HCT116 (cell line): ENCODE measurements around the gene MED13L. TPM values are rescaled to one million over a fixed set of nuclear protein-coding genes. Genes with fewer than 3 reads are reported as not detected.

Experiments used
- ATAC-seq: fragments of 200-7000 bp; cut with Tn5 transposase; 2 replicates; pipeline ENCODE4 v1.9.1; 2020; ENCODE audit warnings: mild to moderate bottlenecking, moderate library complexity
- BruUV-seq: library from RNA; stranded (reverse); fragments of 400-500 nt; replicated peaks from 2 replicates; lab custom pipeline; 2021; lab: Mats Ljungman, UMichigan
- CTCF ChIA-PET: fragments of 300-600 bp; sonication (Branson Sonifier 250); formaldehyde crosslinking; loops from one replicate; lab custom pipeline; 2021; ENCODE audit warnings: antibody characterized with exemption; lab: Charles Lee
- POLR2A ChIA-PET: fragments of 300-600, 350-600 bp; sonication (Branson Sonifier 250); formaldehyde crosslinking; loops from one replicate; lab custom pipeline; 2021; ENCODE audit warnings: antibody characterized with exemption; lab: Charles Lee
- RAD21 ChIA-PET, 2 experiments: fragments of 300-600 bp; sonication (Branson Sonifier 250); formaldehyde crosslinking; loops; one replicate each; lab custom pipeline; 2023; ENCODE audit warnings: low total read pairs in 2 of 2; ENCODE audit not compliant: uncharacterized antibody in 2 of 2, unreplicated experiment in 2 of 2, low non-redundant PET in 1 of 2; lab: Charles Lee
- DNase-seq: peaks from one replicate; pipeline ENCODE4 v3.0.0-alpha.2; 2010; ENCODE audit warnings: low read depth, low spot score
- H2AFZ ChIP-seq: fragments of 200-600 bp; shearing (Covaris generic), sonication (generic); 2 replicates; pipeline ENCODE4 v1.6.1; 2017; ENCODE audit warnings: low read depth, mixed run types, mixed read lengths, antibody characterized with exemption, low read length; ENCODE audit not compliant: poor library complexity, severe bottlenecking
- H3K27ac ChIP-seq: 2 replicates; pipeline ENCODE4 v1.5.1; 2012; ENCODE audit warnings: low read depth, low read length
- H3K27me3 ChIP-seq: fragments of 200-600 bp; sonication (generic); 2 replicates; pipeline ENCODE4 v1.6.1; 2016; ENCODE audit warnings: mixed run types, low read length, mixed read lengths; ENCODE audit not compliant: insufficient read depth
- H3K36me3 ChIP-seq, 2 experiments: fragments of 200-500 bp in 1 of 2; fragments of 200-600 bp in 1 of 2; sonication (Bioruptor generic) in 1 of 2; sonication (generic) in 1 of 2; 2 replicates each; pipeline versions ENCODE4 v1.5.1 to v1.6.1; 2014 to 2016; ENCODE audit warnings: low read length in 2 of 2, inconsistent platforms in 1 of 2, mixed read lengths in 1 of 2, mixed run types in 1 of 2; ENCODE audit not compliant: insufficient read depth in 2 of 2, control insufficient read depth in 1 of 2
- H3K4me1 ChIP-seq, 2 experiments: fragments of 200-600 bp in 1 of 2; sonication (generic) in 1 of 2; 2 replicates each; pipeline versions ENCODE4 v1.5.1 to v1.6.1; 2012 to 2017; ENCODE audit warnings: low read length in 2 of 2, inconsistent platforms in 1 of 2, mild to moderate bottlenecking in 1 of 2, mixed read lengths in 1 of 2, mixed run types in 1 of 2, moderate library complexity in 1 of 2; ENCODE audit not compliant: insufficient read depth in 2 of 2, control insufficient read depth in 1 of 2
- H3K4me2 ChIP-seq: fragments of 200-600 bp; sonication (generic); 2 replicates; pipeline ENCODE4 v1.6.1; 2017; ENCODE audit warnings: mixed run types, low read length, mixed read lengths
- H3K4me3 ChIP-seq, 2 experiments: fragments of 200-600 bp in 1 of 2; sonication (generic) in 1 of 2; replicated peaks in 1 of 2; 2 replicates each; pipeline ENCODE4 v1.5.1; 2011 to 2016; ENCODE audit warnings: low read length in 2 of 2, control low read depth in 1 of 2, low read depth in 1 of 2, mild to moderate bottlenecking in 1 of 2, mixed read lengths in 1 of 2, mixed run types in 1 of 2
- H3K79me2 ChIP-seq: fragments of 200-600 bp; sonication (generic); 2 replicates; pipeline ENCODE4 v1.6.1; 2017; ENCODE audit warnings: mild to moderate bottlenecking, mixed run types, low read length, moderate library complexity, mixed read lengths; ENCODE audit not compliant: insufficient read depth
- H3K9ac ChIP-seq: fragments of 200-600 bp; sonication (generic); 2 replicates; pipeline ENCODE4 v1.6.1; 2016; ENCODE audit warnings: low read length, mixed read lengths
- H3K9me2 ChIP-seq: fragments of 200-600 bp; sonication (generic), shearing (Covaris generic); 2 replicates; pipeline ENCODE4 v1.6.1; 2017; ENCODE audit warnings: mixed run types, mild to moderate bottlenecking, moderate library complexity; ENCODE audit not compliant: insufficient read depth
- H3K9me3 ChIP-seq, 2 experiments: fragments of 200-500 bp in 1 of 2; fragments of 200-600 bp in 1 of 2; sonication (Bioruptor generic) in 1 of 2; sonication (generic) in 1 of 2; 2 replicates each; pipeline ENCODE4 v1.6.1; 2014 to 2017; ENCODE audit warnings: low read length in 2 of 2, mixed read lengths in 2 of 2, inconsistent platforms in 1 of 2, low read depth in 1 of 2, mild to moderate bottlenecking in 1 of 2, mixed run types in 1 of 2, moderate library complexity in 1 of 2; ENCODE audit not compliant: control insufficient read depth in 1 of 2, insufficient read depth in 1 of 2
- H4K20me1 ChIP-seq: fragments of 200-600 bp; sonication (generic), shearing (Covaris generic); 2 replicates; pipeline ENCODE4 v1.6.1; 2017; ENCODE audit warnings: mixed run types, mild to moderate bottlenecking, moderate library complexity; ENCODE audit not compliant: insufficient read depth
- ATF3 ChIP-seq: IDR thresholded peaks from 2 replicates; pipeline ENCODE4 v1.6.1; 2012
- CEBPB ChIP-seq: IDR thresholded peaks from 2 replicates; pipeline ENCODE4 v1.6.1; 2012; ENCODE audit warnings: low read depth
- EGR1 ChIP-seq: IDR thresholded peaks from 2 replicates; pipeline ENCODE4 v1.6.1; 2012; ENCODE audit warnings: low read depth
- ELF1 ChIP-seq: IDR thresholded peaks from 2 replicates; pipeline ENCODE4 v1.6.1; 2012; ENCODE audit warnings: low read depth, borderline replicate concordance
- EZH2 ChIP-seq: fragments of 200-600 bp; sonication (generic); IDR thresholded peaks from 2 replicates; pipeline ENCODE4 v1.6.1; 2017; ENCODE audit warnings: antibody characterized with exemption, mixed run types
- EZH2phosphoT487 ChIP-seq: fragments of 200-600 bp; IDR thresholded peaks from 2 replicates; pipeline ENCODE4 v1.6.1; 2018; ENCODE audit warnings: antibody characterized with exemption, borderline replicate concordance
- JUND ChIP-seq: IDR thresholded peaks from 2 replicates; pipeline ENCODE4 v1.6.1; 2012
- MAX ChIP-seq: IDR thresholded peaks from 2 replicates; pipeline ENCODE4 v1.6.1; 2012
- POLR2AphosphoS5 ChIP-seq: IDR thresholded peaks from 2 replicates; pipeline ENCODE4 v1.6.1; 2011; ENCODE audit warnings: mild to moderate bottlenecking, low read depth, low read length, moderate library complexity
- RAD21 ChIP-seq: IDR thresholded peaks from 2 replicates; pipeline ENCODE4 v1.6.1; 2012; ENCODE audit warnings: low read depth, mild to moderate bottlenecking
- REST ChIP-seq: IDR thresholded peaks from 2 replicates; pipeline ENCODE4 v1.6.1; 2012; ENCODE audit warnings: low read depth
- SIN3A ChIP-seq: IDR thresholded peaks from 2 replicates; pipeline ENCODE4 v1.6.1; 2012; ENCODE audit warnings: low read depth
- SP1 ChIP-seq: IDR thresholded peaks from 2 replicates; pipeline ENCODE4 v1.6.1; 2012; ENCODE audit warnings: low read depth
- SRF ChIP-seq: IDR thresholded peaks from 2 replicates; pipeline ENCODE4 v1.6.1; 2012; ENCODE audit warnings: low read depth
- TCF7L2 ChIP-seq: IDR thresholded peaks from 2 replicates; pipeline ENCODE4 v1.7.0; 2011; ENCODE audit warnings: borderline replicate concordance, inconsistent platforms; ENCODE audit not compliant: insufficient read depth, insufficient read length; ENCODE audit errors: extremely low read depth
- ZFX ChIP-seq: fragments of 450-650 bp; IDR thresholded peaks from 2 replicates; pipeline ENCODE4 v1.6.1; 2017
- intact Hi-C: fragments of 100-400 bp; cut with micrococcal nuclease; formaldehyde crosslinking; loops from 2 replicates; pipeline ENCODE4 v1.10.0; 2022
- total RNA-seq: library from RNA; stranded (reverse); gene quantifications from one replicate; pipeline ENCODE4 v1.2.1, GENCODE V29; 2021; ENCODE audit not compliant: unreplicated experiment

MED13L gene
- total RNA-seq, 1 experiment from 2014 or later, result 176 TPM

- ATAC-seq (no peak), DNase-seq (no peak)
- Histone ChIP-seq H3K9me2 (no peaks in the 10 kb centered on the region), H3K4me2 (no peak overlapping the region), H2AFZ (no peak overlapping the region), H4K20me1 (peaks cover 31% of the 10 kb centered on the region; the same call in 1 of the 2 replicates), H3K4me3 (no peak overlapping the region), H3K9me3 (no peaks in the 10 kb centered on the region), H3K36me3 (no peaks in the 10 kb centered on the region), H3K27ac (no peak overlapping the region), H3K4me1 (peaks cover 3 to 10% of the 10 kb centered on the region in 2 experiments; a peak in 3 of 4 replicates), H3K9ac (no peak overlapping the region), H3K27me3 (no peaks in the 10 kb centered on the region), H3K79me2 (peaks cover 99% of the 10 kb centered on the region)
- intact Hi-C loops, result no loop called here
- RAD21 ChIA-PET, result no interaction called here
- CTCF ChIA-PET, result no interaction called here
- POLR2A ChIA-PET, result no interaction called here
- no TSS peak for BruUV-seq
- TF ChIP-seq SP1, result no peak
- no peak for TF ChIP-seq TCF7L2
- no peak for TF ChIP-seq SIN3A
- no peak for TF ChIP-seq EZH2
- no peak for TF ChIP-seq CEBPB
- no peak for TF ChIP-seq ELF1
- TF ChIP-seq SRF, result no peak
These were observed 237.1 kb downstream of the MED13L start for GRCh38 chr12:116040402-116040801.

GRCh38 chr12:116039081-116039480, 238.4 kb downstream of the MED13L start:
- Histone ChIP-seq H3K27ac (no peak overlapping the region), H3K27me3 (no peaks in the 10 kb centered on the region), H3K4me1 (peaks cover 3 to 10% of the 10 kb centered on the region in 2 experiments; a peak in 3 of 4 replicates), H3K4me3 (no peak overlapping the region), H3K9me2 (no peaks in the 10 kb centered on the region), H3K4me2 (no peak overlapping the region), H3K9ac (no peak overlapping the region), H3K36me3 (no peaks in the 10 kb centered on the region), H4K20me1 (peaks cover 34% of the 10 kb centered on the region; the same call in 1 of the 2 replicates), H3K79me2 (peaks cover 98% of the 10 kb centered on the region), H2AFZ (no peak overlapping the region), H3K9me3 (no peaks in the 10 kb centered on the region)
- POLR2A ChIA-PET, result interaction anchor here (0.6 kb wide), 1 partner anchor 11 kb away, joined by 4 read pairs; no protein-coding TSS in a partner anchor
- TF ChIP-seq SIN3A (no peak), MAX (no peak), TCF7L2 (no peak), EGR1 (no peak), SP1 (no peak), EZH2phosphoT487 (no peak), POLR2AphosphoS5 (no peak), ATF3 (no peak), ZFX (no peak), ELF1 (no peak), RAD21 (no peak), REST (no peak), CEBPB (no peak), JUND (no peak)
- no TSS peak for BruUV-seq
- CTCF ChIA-PET, result no interaction called here
- DNase-seq (no peak), ATAC-seq (no peak)
- RAD21 ChIA-PET, result no interaction called here
- intact Hi-C loops, result no loop called here
